Smooth muscle cell of the brain vasculature (primary cell): ENCODE measurements around the gene CD58.
"Not testable (repeated sequence)": the region's sequence is repeated elsewhere in the genome, so short reads cannot be mapped to it uniquely, and the experiment has no call there.

Experiments used
- DNase-seq: peaks from one replicate; pipeline ENCODE4 v3.0.0-alpha.2; 2012; ENCODE audit warnings: low read depth, low spot score

Gene CD58, protein sequence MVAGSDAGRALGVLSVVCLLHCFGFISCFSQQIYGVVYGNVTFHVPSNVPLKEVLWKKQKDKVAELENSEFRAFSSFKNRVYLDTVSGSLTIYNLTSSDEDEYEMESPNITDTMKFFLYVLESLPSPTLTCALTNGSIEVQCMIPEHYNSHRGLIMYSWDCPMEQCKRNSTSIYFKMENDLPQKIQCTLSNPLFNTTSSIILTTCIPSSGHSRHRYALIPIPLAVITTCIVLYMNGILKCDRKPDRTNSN

DNA sequence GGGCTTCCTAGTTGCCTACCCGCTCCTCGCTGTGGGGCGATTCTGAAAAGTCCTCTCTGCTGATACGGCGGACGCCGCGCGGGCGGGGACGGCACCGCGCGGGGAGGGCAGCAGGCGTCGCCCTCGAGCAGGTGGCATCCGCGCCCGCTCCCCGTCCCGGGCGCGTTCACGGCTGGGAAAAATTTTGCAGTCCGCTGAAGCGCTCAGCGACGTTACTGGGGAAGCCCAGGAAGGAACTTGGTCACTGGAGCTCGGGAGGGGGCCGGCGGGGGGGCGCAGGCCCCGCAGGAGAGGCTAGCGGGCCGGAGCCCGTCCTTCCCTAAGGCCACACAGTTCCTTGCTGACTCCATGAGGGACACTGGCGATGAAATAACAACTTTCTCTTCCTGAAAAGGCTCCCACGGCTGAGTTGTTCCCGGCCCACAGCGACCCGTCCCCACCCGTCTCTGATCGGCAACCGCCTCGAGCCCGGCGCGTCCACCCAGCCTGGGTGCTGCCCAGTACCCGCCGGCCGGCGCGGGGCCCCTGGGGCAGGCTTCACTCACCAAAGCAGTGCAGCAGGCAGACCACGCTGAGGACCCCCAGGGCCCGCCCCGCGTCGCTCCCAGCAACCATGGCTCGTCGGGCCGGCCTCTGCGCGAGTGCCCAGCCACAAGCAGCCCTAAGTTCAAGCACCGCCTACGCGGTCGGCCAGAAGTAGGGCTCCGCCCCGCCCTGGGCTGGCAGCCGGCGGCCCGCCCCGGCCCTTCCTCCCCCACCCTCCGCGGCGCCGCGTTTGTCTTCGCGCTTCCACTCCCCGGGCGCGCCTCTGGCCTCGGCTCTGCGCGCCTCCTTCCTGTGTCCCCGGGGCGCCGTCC is at the start of gene CD58:
CD58 (minus strand) TSS at position 669 of the 857 bp plus-strand sequence; CDS start at position 615, 54 bp downstream.
- no peak for DNase-seq

DNA sequence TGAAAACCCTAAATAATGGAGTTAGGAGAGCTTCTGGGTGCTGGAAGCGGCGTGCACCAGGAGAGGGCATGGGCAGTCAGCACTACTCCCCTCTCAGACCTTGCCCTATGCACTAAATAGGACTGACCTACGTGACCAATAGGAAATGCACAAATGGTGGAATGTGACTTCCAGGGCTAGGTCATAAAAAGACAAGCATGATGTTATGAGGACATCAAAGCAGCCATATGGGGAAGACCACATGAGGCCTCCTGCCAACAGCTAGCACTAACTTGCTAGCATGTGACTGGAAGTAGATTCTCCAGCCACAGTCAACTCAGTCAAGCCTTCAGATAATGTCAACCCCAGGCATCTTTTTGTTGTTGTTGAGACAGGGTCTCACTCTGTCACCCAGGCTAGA is 49.6 kb upstream of the CD58 start:
- not testable (repeated sequence) for DNase-seq

DNA sequence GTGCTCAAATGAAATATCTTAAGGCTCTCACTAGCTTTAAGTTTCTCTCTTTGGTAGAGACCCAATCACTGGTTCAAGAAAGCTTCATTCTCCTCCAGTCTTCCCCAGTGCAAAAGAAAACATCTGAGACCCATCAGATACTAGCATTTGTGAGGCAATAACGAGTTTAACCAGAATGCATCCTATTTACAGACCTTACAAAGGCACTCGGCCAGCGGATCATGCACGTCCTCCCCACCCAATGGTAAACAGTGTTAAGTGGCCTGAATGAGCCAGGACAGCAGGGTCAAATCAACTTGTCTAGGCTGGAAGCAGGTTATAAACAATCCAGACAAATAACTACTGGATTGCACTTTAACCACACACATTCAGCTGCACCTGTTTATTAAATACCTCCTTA is 48.3 kb upstream of the CD58 start:
- not testable (repeated sequence) for DNase-seq

DNA sequence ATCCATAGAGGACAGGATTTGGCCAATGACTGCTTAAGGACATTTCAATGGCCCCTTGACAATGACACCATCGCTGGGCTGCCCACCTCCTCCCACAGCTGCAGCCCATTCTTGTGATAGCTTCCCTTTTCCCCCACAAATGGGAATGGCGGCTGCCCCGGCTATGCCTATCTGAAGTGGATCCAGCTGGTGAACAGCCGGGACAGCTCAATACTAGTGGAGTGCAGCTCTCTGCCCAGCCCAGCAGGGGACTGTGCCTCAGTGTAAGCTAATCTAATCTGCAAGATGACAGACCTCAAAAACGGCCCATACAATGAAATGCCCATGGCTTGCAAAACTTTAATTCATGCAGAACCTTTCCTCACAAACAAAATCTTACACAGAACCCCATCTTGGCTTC is 47.0 kb upstream of the CD58 start:
- not testable (repeated sequence) for DNase-seq

DNA sequence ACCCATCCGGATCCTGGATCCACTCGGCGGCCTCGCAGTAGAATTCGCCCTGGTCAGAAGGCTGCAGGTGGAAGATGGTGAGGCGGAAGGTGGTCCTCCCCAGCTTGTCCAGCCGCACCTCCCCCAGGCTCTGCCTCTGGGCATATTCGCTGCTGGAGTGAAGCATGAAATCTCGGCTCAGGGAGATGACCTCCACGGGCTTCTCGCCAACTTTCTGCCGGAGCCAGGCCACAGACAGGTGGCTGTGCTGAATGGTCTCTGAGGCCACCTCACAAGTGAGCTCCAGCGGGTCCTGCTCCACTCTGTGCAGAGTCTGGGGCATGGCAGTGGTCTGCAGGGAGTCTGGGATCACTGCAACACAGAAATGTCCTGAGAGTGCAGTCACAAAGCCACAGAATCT is 43.0 kb upstream of the CD58 start:
- not testable (repeated sequence) for DNase-seq

DNA sequence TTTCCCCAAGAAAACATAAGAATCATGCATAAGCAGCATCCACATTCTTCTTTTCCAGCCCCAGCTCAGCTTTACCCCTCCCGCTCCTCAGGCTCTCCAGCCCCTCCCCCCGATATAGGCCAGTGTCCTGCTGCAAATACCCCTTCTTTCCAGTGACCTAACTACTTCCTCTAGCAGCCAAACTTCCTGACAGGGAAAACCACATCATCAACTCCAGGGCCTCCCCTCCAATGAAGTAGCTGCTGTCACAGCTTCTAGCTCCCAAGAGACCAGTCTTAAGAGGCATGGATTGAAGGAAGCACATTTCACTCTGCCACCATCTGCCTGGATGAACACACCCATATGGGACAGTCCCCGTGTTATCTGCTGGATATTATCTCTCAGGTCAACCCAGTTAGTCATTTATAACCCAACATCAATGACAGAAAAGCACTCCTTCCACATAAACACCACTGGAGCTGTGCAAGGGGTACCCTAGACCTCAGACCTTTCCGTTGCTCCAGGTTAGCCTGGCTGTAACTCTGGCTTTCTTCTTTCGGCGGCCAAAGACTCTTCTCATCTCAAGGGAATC is 39.1 kb upstream of the CD58 start:
- DNase-seq: not testable (repeated sequence)

DNA sequence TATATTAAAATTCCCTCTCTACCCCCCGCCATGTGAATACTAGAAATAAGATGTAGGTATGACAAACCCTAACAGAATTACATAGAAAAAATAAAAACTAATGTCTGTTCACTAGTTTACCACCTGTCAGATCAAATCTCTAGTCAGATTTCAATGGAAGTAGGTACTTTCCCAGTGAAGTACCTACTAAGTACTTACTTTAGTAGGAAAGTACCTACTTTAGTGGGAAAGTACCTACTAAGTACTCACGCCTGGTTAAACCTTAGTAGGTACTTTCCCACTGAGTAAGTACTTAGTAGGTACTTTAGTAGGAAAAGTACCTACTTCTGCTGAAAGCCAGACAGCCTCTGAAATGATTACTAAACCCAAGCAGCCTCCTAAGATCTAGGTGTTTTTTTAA is 38.0 kb upstream of the CD58 start:
- not testable (repeated sequence) for DNase-seq

DNA sequence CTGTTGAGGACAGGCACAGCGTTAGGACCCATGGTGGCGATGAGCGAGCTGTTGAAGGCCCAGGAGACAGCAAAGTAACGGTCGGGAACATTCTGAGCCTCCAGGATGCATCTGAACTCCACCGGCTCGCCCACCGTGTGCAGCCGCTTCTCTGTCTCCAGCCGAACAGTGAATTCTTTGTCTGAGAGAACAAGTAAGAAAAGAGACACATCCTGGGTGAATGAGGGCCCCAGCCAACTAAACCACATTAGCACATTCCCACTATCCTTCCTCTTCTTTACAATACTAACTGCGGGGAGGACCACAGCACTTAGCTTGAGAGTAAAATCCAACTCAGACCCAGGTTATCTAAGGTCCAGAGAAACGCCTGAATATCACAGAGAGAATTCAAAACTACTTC is 37.3 kb upstream of the CD58 start:
- DNase-seq: not testable (repeated sequence)

DNA sequence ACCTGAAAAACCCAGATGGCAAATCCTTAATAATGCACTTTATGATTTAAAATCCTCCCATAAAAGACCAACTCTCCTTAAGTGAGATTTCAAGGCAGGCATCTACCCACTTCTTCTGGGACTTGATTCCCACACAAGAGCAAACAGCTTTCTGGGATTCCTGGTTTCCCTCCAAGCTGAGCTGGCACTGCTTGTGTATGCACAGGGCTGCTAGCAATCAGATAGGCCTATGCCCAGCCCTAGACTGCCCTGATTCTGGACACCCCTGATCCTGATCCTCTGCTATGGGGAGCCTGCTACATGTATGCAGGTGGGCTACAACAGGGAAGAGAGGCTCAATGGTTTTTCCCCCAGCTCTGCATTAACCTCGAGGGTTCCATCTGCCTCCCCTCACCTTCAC is 36.6 kb upstream of the CD58 start:
- DNase-seq: not testable (repeated sequence)

DNA sequence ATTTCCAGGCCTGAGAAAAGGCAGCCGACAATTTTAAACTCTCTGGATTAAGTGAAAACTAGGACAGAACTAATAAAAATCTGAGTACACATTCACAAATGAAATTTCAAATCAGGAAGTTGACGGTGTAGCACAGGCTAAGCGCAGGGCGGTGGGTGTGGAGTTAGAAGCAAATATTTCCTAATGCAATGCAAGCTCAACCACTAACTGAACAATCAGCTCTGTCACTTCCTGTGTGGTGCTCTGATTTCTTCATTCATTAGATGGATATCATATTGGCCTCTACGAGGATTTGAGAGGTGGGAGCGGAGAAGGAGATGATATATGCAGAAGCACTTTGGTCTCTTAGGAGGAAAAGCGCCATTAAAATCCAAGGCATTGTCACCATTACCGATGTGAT is 35.2 kb upstream of the CD58 start:
- not testable (repeated sequence) for DNase-seq

DNA sequence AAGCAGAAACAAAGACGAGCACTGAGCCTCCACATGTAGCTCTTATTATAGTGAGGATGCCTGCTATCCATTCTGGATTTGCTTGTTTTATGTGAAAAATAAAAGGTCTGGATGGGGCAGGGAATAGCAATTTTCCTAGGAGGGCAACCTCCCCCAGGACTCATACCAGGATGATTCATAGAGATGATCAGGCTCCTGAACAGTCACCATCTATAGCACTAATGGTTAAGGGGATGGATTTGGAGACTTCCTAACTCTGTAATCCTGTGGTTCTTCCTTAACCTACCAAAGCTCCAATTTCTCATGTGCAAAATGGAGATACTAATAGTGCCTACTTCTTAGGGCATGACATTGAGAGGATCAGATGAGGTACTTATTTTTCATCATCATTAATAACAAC is 34.5 kb upstream of the CD58 start:
- DNase-seq: no peak

DNA sequence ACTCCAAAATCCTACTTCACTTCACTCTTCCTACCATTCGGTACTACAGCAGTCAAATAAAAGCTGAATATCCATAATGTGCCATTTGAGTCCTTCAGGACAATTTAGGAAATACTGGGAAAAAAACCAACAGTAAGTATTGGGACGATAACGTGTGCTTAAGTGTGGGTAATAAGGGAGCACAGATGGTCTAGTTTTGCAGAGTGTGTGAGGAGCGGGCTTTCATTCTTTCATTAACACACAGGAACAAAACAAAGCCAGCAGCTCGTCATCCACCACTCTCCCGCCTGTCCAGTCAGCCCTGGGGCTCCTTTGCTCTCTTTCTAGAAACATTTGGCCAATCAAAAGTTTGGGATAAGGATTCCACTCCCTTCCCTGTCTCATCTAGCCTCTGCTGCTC is 33.6 kb upstream of the CD58 start:
- DNase-seq: not testable (repeated sequence)

DNA sequence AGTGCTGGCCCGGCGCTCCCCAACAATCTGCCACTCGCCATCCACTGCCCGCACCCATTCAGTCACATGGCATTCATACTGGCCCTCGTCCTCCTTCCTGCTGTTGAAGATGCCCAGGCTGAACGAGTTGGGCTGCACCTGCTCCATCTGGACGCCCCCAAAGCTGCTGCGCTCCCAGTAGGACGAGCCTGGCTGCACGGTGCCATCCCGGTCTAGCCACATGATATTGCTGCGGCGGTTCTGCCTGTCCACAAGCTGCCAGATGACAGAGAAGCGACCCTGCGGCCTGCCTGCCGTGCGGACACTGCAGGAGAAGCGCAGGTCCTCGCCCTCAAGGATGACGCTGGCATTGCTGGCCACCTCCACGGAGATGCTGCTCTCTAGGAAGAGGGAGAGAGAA is 32.8 kb upstream of the CD58 start:
- DNase-seq: not testable (repeated sequence)

DNA sequence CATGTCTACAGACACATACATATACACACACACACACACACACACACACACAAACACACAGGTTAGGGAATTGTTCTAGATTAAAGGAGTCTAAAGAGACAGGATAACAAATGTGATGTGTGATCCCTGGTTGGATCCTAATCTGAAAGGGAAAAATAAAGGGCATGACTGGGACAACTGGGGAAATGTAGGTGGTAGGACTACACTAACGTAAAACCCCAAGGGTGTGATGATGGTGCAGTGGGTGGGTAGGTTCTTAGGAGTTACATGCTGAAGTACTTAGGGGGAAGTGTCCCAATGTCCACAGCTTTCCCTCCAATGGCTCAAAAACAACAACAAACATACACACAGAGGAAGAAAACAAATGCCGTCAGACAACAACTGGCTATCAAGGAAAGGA is 28.5 kb upstream of the CD58 start:
- not testable (repeated sequence) for DNase-seq

DNA sequence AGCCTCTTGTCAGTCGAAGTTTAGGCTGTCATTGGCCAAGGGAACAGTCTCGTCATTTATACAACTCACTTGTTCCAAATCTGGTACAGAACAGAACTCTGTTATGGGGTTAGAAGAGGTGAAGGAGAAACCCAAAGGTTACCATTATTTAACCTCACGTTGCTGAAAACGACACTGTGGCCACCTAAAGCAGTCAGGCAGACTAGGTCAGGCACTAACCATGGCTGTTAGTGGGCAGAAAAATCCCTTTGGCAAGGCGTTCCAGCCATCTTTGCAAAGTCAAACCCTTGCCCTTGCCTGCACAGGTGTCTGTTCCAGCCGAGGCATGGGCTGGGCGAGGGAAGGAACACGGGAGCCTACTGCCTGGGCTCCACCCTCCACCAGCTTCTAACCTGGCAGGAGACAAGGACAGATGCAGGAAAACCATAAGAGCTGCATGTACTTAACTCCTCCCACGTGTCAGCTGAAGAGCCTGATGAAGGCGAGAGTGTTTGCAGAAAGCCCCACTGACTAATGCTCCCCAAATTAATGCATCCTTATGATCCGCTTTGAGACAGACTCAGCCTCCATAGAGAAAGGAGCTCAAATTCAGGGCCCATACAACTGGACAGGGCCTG is 27.7 kb upstream of the CD58 start:
- not testable (repeated sequence) for DNase-seq

DNA sequence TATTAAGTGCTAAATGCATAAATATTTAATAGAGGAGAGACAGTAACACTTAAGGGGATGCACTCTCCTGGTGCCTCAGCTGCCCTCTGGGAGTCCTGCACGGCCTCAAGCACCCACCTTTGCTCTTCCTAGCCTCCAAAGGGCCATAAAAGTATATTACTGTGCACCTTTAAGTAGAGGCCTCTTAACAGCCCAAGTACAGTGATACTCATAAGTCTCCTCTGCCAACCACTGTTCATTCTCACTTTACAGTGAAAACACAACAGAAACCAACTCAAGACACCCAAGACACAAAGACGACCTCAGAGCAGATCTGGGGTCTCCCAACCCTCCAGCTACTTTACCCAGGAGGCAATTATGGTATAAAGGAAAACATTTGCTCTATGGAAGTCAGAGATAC is 26.6 kb upstream of the CD58 start:
- DNase-seq: not testable (repeated sequence)

DNA sequence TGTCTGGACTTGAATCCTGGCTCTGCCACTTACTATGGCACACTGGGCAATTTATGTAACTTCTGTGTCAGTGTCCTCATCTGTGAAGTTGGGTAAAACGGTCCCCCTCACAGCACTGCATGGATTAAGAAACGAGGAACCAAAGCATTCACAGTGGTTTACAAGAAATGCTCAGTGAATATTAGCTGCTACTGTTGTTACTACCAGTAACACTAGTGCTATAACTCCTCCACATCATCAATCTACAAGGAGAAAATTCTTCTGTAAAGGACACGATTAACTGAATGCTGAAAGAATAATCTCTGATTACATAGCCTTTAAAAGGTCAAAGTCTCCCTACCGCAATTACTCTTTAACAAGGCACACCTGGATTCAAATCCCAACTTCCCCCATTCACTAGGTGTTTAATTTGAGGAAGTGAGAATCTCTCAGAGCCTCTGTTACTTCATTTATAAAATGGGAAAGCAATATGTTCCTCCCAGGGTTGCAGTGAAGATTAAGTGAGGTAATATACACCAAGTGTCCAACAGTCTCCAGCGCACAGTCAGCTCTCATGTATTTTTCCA is 26.0 kb upstream of the CD58 start:
- not testable (repeated sequence) for DNase-seq

DNA sequence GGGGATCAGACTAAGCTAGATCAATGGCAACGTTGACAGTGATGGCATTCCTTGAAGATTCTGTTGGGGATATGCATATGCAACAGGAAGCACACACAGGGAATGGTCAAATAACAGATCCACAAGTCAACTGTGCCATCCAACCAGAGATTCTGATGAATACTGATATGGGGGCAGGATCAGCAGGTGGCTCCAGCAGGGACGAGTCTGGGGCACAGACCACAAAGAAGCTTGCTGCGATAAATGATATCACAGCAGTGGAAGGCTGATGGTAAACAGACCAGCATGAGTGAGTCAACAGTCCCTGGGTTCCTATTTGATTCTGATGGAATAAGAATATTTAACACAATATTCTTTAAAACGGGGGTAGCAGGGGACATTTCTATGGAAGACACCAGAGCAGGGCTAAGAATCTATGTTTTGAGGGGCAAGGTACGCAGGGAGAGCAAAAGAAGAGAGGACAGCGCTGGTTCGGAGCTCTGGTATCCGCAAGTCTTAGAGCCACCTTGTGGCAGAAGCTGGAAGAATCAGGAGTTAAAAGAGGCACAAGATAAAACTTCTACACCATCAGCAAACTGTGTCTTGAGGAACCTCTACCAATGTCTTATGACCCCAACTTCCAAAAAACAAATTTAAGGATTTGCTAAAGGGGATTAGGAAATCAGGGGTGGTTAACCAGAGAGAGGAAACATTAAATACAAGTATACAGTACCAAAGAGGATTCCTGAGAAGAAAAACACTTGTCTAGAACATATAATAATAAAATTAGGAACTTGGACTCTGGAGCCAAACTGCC is 25.3 kb upstream of the CD58 start:
- DNase-seq: not testable (repeated sequence)

DNA sequence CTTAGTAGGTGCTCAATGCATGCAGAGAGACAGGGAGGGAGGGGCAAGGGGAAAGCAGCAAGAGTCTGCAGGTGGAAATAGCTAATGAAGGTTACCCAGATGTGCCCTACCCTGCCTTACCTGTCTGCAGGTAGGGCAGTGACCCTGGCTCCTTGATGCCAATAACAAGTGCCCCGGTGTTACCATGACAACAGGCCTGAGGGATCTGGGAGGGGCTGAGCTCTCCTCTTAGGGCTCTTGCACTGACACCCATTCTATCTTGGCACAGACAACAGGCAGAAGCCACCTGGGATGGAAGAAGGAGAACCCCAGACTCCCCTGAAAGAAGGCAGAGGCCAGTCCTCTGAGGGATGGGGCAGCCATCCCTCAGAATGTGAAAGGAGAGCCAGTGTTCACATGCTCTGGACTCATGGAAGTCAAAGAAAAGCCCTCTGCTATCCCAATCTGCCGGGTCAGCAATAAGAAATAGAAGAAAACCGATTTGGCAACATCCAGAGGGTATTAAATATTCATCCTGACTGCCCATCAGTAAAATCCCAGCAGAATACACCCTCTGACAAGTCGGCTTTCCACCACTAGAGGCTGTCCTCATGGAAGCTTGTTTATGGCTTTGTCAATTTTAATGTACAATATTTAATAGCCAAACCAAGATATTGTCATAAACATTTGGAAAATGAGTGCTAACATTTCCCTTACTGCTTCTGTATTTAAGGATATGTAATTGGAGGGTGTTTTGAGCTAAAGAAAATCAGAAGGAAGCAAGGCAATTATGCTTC is 24.4 kb upstream of the CD58 start:
- DNase-seq: not testable (repeated sequence)

DNA sequence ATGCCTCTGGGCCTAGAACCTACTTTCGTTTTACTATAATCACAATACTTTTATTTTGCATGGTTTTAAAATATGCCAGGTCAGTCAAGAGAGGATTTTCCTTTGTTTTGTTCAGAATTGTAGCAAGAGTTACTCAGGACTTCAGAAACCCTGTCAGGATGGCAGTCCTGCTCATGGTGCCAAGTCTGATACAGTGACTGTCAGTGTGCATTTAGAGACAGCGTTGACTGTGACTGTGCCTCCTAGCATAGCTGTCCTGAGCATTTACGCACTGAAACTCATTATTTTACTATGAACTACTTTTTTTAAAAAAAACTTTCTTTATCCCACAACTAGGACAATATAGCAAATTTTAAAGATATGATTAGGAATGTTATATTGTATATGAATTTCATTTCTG is 23.2 kb upstream of the CD58 start:
- DNase-seq: not testable (repeated sequence)
